ENCODE data around the gene KRT37.
"Not testable (repeated sequence)": the region's sequence is repeated elsewhere in the genome, so short reads cannot be mapped to it uniquely, and the experiment has no call there.

Gene KRT37

DNA sequence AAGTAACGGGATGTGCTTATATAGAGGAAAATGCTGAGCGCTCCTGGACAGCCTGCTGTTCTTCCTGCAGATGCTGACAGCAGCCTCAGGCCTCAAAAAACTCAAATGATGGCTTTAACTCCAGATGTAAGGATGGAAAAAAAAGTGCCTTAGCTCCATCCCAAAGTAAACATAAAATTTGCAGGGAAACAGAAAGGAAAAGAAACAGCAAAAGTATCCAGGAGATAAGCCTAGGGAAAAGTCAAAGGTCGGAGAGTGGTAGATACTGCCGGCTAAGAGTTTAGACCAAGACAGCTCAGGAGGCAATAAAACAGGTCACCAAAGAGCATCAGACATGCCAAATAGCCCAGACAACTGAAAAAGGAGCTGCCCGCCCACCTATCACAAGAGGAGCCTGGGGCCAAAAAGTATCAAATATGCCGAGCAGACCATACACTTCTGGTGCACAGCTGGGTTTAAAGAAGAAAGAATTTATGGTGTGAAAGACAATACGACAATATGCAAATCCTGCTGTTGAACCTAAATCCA lies 33.9 kb downstream of the KRT37 start:
- TF ChIP-seq, protein P1, sequence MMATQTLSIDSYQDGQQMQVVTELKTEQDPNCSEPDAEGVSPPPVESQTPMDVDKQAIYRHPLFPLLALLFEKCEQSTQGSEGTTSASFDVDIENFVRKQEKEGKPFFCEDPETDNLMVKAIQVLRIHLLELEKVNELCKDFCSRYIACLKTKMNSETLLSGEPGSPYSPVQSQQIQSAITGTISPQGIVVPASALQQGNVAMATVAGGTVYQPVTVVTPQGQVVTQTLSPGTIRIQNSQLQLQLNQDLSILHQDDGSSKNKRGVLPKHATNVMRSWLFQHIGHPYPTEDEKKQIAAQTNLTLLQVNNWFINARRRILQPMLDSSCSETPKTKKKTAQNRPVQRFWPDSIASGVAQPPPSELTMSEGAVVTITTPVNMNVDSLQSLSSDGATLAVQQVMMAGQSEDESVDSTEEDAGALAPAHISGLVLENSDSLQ (IDR thresholded peaks at IDR 0.05), result no peak
- TF ChIP-seq FOXA1 (IDR thresholded peaks at IDR 0.05) (no peak), LEF1 (IDR thresholded peaks at IDR 0.05; ENCODE audit: borderline replicate concordance) (no peak), L3MBTL2 (conservative IDR thresholded peaks at IDR 0.05) (no peak), FOXK2 (IDR thresholded peaks at IDR 0.05) (no peak), SP1 (IDR thresholded peaks at IDR 0.05) (no peak), CTBP1 (IDR thresholded peaks at IDR 0.05; ENCODE audit: borderline replicate concordance) (no peak), BHLHE40 (IDR thresholded peaks at IDR 0.05; ENCODE audit: borderline replicate concordance) (no peak), ZNF384 (IDR thresholded peaks at IDR 0.05) (no peak), ARNT (IDR thresholded peaks at IDR 0.05) (no peak), NFRKB (IDR thresholded peaks at IDR 0.05) (no peak), ELF4 (IDR thresholded peaks at IDR 0.05) (no peak), SUZ12 (IDR thresholded peaks at IDR 0.05) (no peak), FOXM1 (IDR thresholded peaks at IDR 0.05; ENCODE audit: borderline replicate concordance) (no peak), HDGF (IDR thresholded peaks at IDR 0.05; ENCODE audit: borderline replicate concordance) (no peak), TARDBP (IDR thresholded peaks at IDR 0.05) (no peak)
- POLR2A ChIA-PET, result no interaction called here
- DNase-seq (ENCODE audit: extremely low spot score), result no peak
- CTCF ChIA-PET, result interaction anchor here (1.0 kb wide), 1 partner anchor 257 kb away, joined by 4 read pairs; no protein-coding TSS in a partner anchor

- CTCF ChIA-PET, result no interaction called here
- POLR2A ChIA-PET, result no interaction called here
- TF ChIP-seq FOXA1 (IDR thresholded peaks at IDR 0.05), result no peak
- no peak for TF ChIP-seq TARDBP (IDR thresholded peaks at IDR 0.05)
- TF ChIP-seq CTBP1 (IDR thresholded peaks at IDR 0.05; ENCODE audit: borderline replicate concordance), result no peak
- TF ChIP-seq SUZ12 (IDR thresholded peaks at IDR 0.05), result no peak
- TF ChIP-seq NFRKB (IDR thresholded peaks at IDR 0.05), result no peak
- TF ChIP-seq, protein P1 (IDR thresholded peaks at IDR 0.05), result no peak
- TF ChIP-seq FOXK2 (IDR thresholded peaks at IDR 0.05), result no peak
- no peak for TF ChIP-seq ELF4 (IDR thresholded peaks at IDR 0.05)
Measured at GRCh38 chr17:41387670-41388069, 36.7 kb downstream of the KRT37 start.

GRCh38 chr17:41386227-41386626 lies 38.2 kb downstream of the KRT37 start:
- ChIA-PET POLR2A (no interaction called here), CTCF (no interaction called here)
- DNase-seq (ENCODE audit: extremely low spot score), result no peak
- TF ChIP-seq ELF4 (IDR thresholded peaks at IDR 0.05) (no peak), FOXK2 (IDR thresholded peaks at IDR 0.05) (no peak), ZNF384 (IDR thresholded peaks at IDR 0.05) (no peak), NFRKB (IDR thresholded peaks at IDR 0.05) (no peak), TARDBP (IDR thresholded peaks at IDR 0.05) (no peak), CTBP1 (IDR thresholded peaks at IDR 0.05; ENCODE audit: borderline replicate concordance) (no peak), BHLHE40 (IDR thresholded peaks at IDR 0.05; ENCODE audit: borderline replicate concordance) (no peak), HDGF (IDR thresholded peaks at IDR 0.05; ENCODE audit: borderline replicate concordance) (no peak), FOXA1 (IDR thresholded peaks at IDR 0.05) (no peak), L3MBTL2 (conservative IDR thresholded peaks at IDR 0.05) (no peak), FOXM1 (IDR thresholded peaks at IDR 0.05; ENCODE audit: borderline replicate concordance) (no peak), SUZ12 (IDR thresholded peaks at IDR 0.05) (no peak), LEF1 (IDR thresholded peaks at IDR 0.05; ENCODE audit: borderline replicate concordance) (no peak), ARNT (IDR thresholded peaks at IDR 0.05) (no peak), SP1 (IDR thresholded peaks at IDR 0.05) (no peak)
- TF ChIP-seq, protein P1 (IDR thresholded peaks at IDR 0.05), result no peak

More at GRCh38 chr17:41387670-41388069, 36.7 kb downstream of the KRT37 start:
- no peak for DNase-seq (ENCODE audit: extremely low spot score)

DNA sequence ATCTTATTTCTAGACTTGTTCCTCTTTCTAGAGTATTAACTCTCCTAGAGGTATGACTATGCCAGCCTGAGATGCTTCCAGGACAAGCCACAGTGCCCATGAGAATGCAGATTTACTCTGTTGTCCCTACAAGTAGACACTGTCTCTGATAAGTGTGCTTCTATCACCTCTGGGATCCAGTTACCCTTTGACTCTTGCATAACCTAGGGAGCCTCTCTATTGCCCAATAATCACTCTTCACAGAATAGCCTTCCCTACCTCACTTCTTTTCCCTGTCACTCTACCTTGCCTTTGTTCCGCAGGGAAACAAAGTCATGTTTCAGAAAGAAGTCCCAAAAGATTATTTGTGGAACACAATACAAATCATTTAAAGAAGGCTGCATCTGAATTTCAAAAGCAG lies 40.7 kb downstream of the KRT37 start:
- ChIA-PET POLR2A (no interaction called here), CTCF (no interaction called here)
- no peak for DNase-seq (ENCODE audit: extremely low spot score)

GRCh38 chr17:41382394-41382793 lies 42.0 kb downstream of the KRT37 start:
- POLR2A ChIA-PET, result no interaction called here
- CTCF ChIA-PET, result no interaction called here
- TF ChIP-seq FOXM1 (IDR thresholded peaks at IDR 0.05; ENCODE audit: borderline replicate concordance) (no peak), ZNF384 (IDR thresholded peaks at IDR 0.05) (no peak), TARDBP (IDR thresholded peaks at IDR 0.05) (no peak), FOXA1 (IDR thresholded peaks at IDR 0.05) (no peak)
- no peak for DNase-seq (ENCODE audit: extremely low spot score)

More for the DNA sequence above, 40.7 kb downstream of the KRT37 start:
- TF ChIP-seq TARDBP (IDR thresholded peaks at IDR 0.05) (no peak), SP1 (IDR thresholded peaks at IDR 0.05) (no peak), FOXK2 (IDR thresholded peaks at IDR 0.05) (no peak), LEF1 (IDR thresholded peaks at IDR 0.05; ENCODE audit: borderline replicate concordance) (no peak), HDGF (IDR thresholded peaks at IDR 0.05; ENCODE audit: borderline replicate concordance) (no peak), ZNF384 (IDR thresholded peaks at IDR 0.05) (no peak), CTBP1 (IDR thresholded peaks at IDR 0.05; ENCODE audit: borderline replicate concordance) (no peak)

GRCh38 chr17:41381943-41382342 lies 42.4 kb downstream of the KRT37 start, which contains the start of gene KRT34:
Gene KRT34 (minus strand): TSS chr17:41382306. CDS start chr17:41382246, 60 bp downstream.
- POLR2A ChIA-PET; CTCF ChIA-PET; DNase-seq (ENCODE audit: extremely low spot score): not testable (repeated sequence)

GRCh38 chr17:41380091-41380490 lies 44.3 kb downstream of the KRT37 start:
- POLR2A ChIA-PET; DNase-seq (ENCODE audit: extremely low spot score); CTCF ChIA-PET: not testable (repeated sequence)
